ENCODE data around the gene RIMS1.

Gene RIMS1

GRCh38 chr6:71900642-71901041 is 14.3 kb downstream of the RIMS1 start:
- 86 to 89% methylated on average over 1 of the region's 1 CpG for WGBS, 2 experiments

GRCh38 chr6:71902261-71902660 is 15.9 kb downstream of the RIMS1 start:
- Histone ChIP-seq H3K27me3 (ENCODE audit: control insufficient read depth, insufficient read depth, low read length, poor library complexity, severe bottlenecking) (no peaks in the 10 kb centered on the region), H3K4me1 (ENCODE audit: control insufficient read depth, insufficient read depth, low read length) (no peaks in the 10 kb centered on the region), H3K27ac (ENCODE audit: insufficient read depth, low read depth, low read length, poor library complexity, severe bottlenecking) (no peak overlapping the region), H3K4me3 (ENCODE audit: insufficient read depth, low read depth, low read length) (no peak overlapping the region), H3K9me3 (ENCODE audit: control insufficient read depth, low read length) (no peaks in the 10 kb centered on the region), H3K36me3 (ENCODE audit: control insufficient read depth, insufficient read depth, low read length) (no peaks in the 10 kb centered on the region)

More at GRCh38 chr6:71900642-71901041, 14.3 kb downstream of the RIMS1 start:
- H3K27me3 ChIP-seq (ENCODE audit: control insufficient read depth, insufficient read depth, low read length, poor library complexity, severe bottlenecking) = no peaks in the 10 kb centered on the region
- H3K27ac ChIP-seq (ENCODE audit: insufficient read depth, low read depth, low read length, poor library complexity, severe bottlenecking) = no peak overlapping the region
- H3K4me1 ChIP-seq (ENCODE audit: control insufficient read depth, insufficient read depth, low read length) = no peaks in the 10 kb centered on the region
- H3K4me3 ChIP-seq (ENCODE audit: insufficient read depth, low read depth, low read length) = no peak overlapping the region
- H3K9me3 ChIP-seq (ENCODE audit: control insufficient read depth, low read length) = no peaks in the 10 kb centered on the region
- no peaks in the 10 kb centered on the region for H3K36me3 ChIP-seq (ENCODE audit: control insufficient read depth, insufficient read depth, low read length)

GRCh38 chr6:71906813-71907212 is 20.5 kb downstream of the RIMS1 start:
- Histone ChIP-seq H3K9me3 (ENCODE audit: control insufficient read depth, low read length) (no peaks in the 10 kb centered on the region), H3K4me3 (ENCODE audit: insufficient read depth, low read depth, low read length) (no peak overlapping the region), H3K36me3 (ENCODE audit: control insufficient read depth, insufficient read depth, low read length) (no peaks in the 10 kb centered on the region), H3K4me1 (ENCODE audit: control insufficient read depth, insufficient read depth, low read length) (no peaks in the 10 kb centered on the region), H3K27me3 (ENCODE audit: control insufficient read depth, insufficient read depth, low read length, poor library complexity, severe bottlenecking) (no peaks in the 10 kb centered on the region), H3K27ac (ENCODE audit: insufficient read depth, low read depth, low read length, poor library complexity, severe bottlenecking) (no peak overlapping the region)

- Histone ChIP-seq H3K36me3 (ENCODE audit: control insufficient read depth, insufficient read depth, low read length) (no peaks in the 10 kb centered on the region), H3K4me3 (ENCODE audit: insufficient read depth, low read depth, low read length) (no peak overlapping the region), H3K27ac (ENCODE audit: insufficient read depth, low read depth, low read length, poor library complexity, severe bottlenecking) (no peak overlapping the region), H3K4me1 (ENCODE audit: control insufficient read depth, insufficient read depth, low read length) (no peaks in the 10 kb centered on the region), H3K27me3 (ENCODE audit: control insufficient read depth, insufficient read depth, low read length, poor library complexity, severe bottlenecking) (no peaks in the 10 kb centered on the region), H3K9me3 (ENCODE audit: control insufficient read depth, low read length) (no peaks in the 10 kb centered on the region)
- WGBS, 2 experiments = 93% methylated on average over 4 of the region's 4 CpGs
Observed at GRCh38 chr6:71908162-71908765, 21.9 kb downstream of the RIMS1 start.

- H3K27me3 ChIP-seq (ENCODE audit: control insufficient read depth, insufficient read depth, low read length, poor library complexity, severe bottlenecking) = no peaks in the 10 kb centered on the region
- H3K27ac ChIP-seq (ENCODE audit: insufficient read depth, low read depth, low read length, poor library complexity, severe bottlenecking) = no peak overlapping the region
- H3K36me3 ChIP-seq (ENCODE audit: control insufficient read depth, insufficient read depth, low read length) = no peaks in the 10 kb centered on the region
- H3K9me3 ChIP-seq (ENCODE audit: control insufficient read depth, low read length) = no peaks in the 10 kb centered on the region
- no peak overlapping the region for H3K4me3 ChIP-seq (ENCODE audit: insufficient read depth, low read depth, low read length)
- WGBS, 2 experiments = no CpG with 5 or more reads among the region's 1 CpG
- peaks cover 4% of the 10 kb centered on the region for H3K4me1 ChIP-seq (ENCODE audit: control insufficient read depth, insufficient read depth, low read length)
Observed at GRCh38 chr6:71913444-71914234, 27.3 kb downstream of the RIMS1 start.

- Histone ChIP-seq H3K4me3 (ENCODE audit: insufficient read depth, low read depth, low read length) (no peak overlapping the region), H3K9me3 (ENCODE audit: control insufficient read depth, low read length) (no peaks in the 10 kb centered on the region), H3K4me1 (ENCODE audit: control insufficient read depth, insufficient read depth, low read length) (no peaks in the 10 kb centered on the region), H3K27ac (ENCODE audit: insufficient read depth, low read depth, low read length, poor library complexity, severe bottlenecking) (no peak overlapping the region), H3K27me3 (ENCODE audit: control insufficient read depth, insufficient read depth, low read length, poor library complexity, severe bottlenecking) (no peaks in the 10 kb centered on the region), H3K36me3 (ENCODE audit: control insufficient read depth, insufficient read depth, low read length) (no peaks in the 10 kb centered on the region)
- WGBS, 2 experiments = 65 to 74% methylated on average over 1 of the region's 1 CpG
Observed at GRCh38 chr6:71929047-71929446, 42.7 kb downstream of the RIMS1 start.

GRCh38 chr6:71933881-71934280 is 47.5 kb downstream of the RIMS1 start:
- Histone ChIP-seq H3K4me1 (ENCODE audit: control insufficient read depth, insufficient read depth, low read length) (no peaks in the 10 kb centered on the region), H3K27ac (ENCODE audit: insufficient read depth, low read depth, low read length, poor library complexity, severe bottlenecking) (no peak overlapping the region), H3K9me3 (ENCODE audit: control insufficient read depth, low read length) (no peaks in the 10 kb centered on the region), H3K27me3 (ENCODE audit: control insufficient read depth, insufficient read depth, low read length, poor library complexity, severe bottlenecking) (no peaks in the 10 kb centered on the region), H3K4me3 (ENCODE audit: insufficient read depth, low read depth, low read length) (no peak overlapping the region), H3K36me3 (ENCODE audit: control insufficient read depth, insufficient read depth, low read length) (no peaks in the 10 kb centered on the region)
- 86% methylated on average over 1 of the region's 1 CpG; no CpG with 5 or more reads in 1 of the 2 experiments for WGBS, 2 experiments

GRCh38 chr6:71965404-71965803 is 79.1 kb downstream of the RIMS1 start:
- no peak overlapping the region for H3K4me3 ChIP-seq (ENCODE audit: insufficient read depth, low read depth, low read length)
- WGBS, 2 experiments = 85 to 88% methylated on average over 7 of the region's 7 CpGs
- H3K4me1 ChIP-seq (ENCODE audit: control insufficient read depth, insufficient read depth, low read length) = no peaks in the 10 kb centered on the region
- H3K9me3 ChIP-seq (ENCODE audit: control insufficient read depth, low read length) = no peaks in the 10 kb centered on the region
- H3K36me3 ChIP-seq (ENCODE audit: control insufficient read depth, insufficient read depth, low read length) = no peaks in the 10 kb centered on the region
- no peak overlapping the region for H3K27ac ChIP-seq (ENCODE audit: insufficient read depth, low read depth, low read length, poor library complexity, severe bottlenecking)
- no peaks in the 10 kb centered on the region for H3K27me3 ChIP-seq (ENCODE audit: control insufficient read depth, insufficient read depth, low read length, poor library complexity, severe bottlenecking)

GRCh38 chr6:71967436-71967835 is 81.1 kb downstream of the RIMS1 start:
- no peak overlapping the region for H3K27ac ChIP-seq (ENCODE audit: insufficient read depth, low read depth, low read length, poor library complexity, severe bottlenecking)
- H3K9me3 ChIP-seq (ENCODE audit: control insufficient read depth, low read length) = no peaks in the 10 kb centered on the region

GRCh38 chr6:71977884-71978283 is 91.5 kb downstream of the RIMS1 start:
- WGBS, 2 experiments = 96 to 99% methylated on average over 3 to 4 of the region's 4 CpGs
- no peaks in the 10 kb centered on the region for H3K4me1 ChIP-seq (ENCODE audit: control insufficient read depth, insufficient read depth, low read length)
- no peak overlapping the region for H3K27ac ChIP-seq (ENCODE audit: insufficient read depth, low read depth, low read length, poor library complexity, severe bottlenecking)
- no peak overlapping the region for H3K4me3 ChIP-seq (ENCODE audit: insufficient read depth, low read depth, low read length)
- no peaks in the 10 kb centered on the region for H3K9me3 ChIP-seq (ENCODE audit: control insufficient read depth, low read length)
- H3K36me3 ChIP-seq (ENCODE audit: control insufficient read depth, insufficient read depth, low read length) = no peaks in the 10 kb centered on the region
- H3K27me3 ChIP-seq (ENCODE audit: control insufficient read depth, insufficient read depth, low read length, poor library complexity, severe bottlenecking) = no peaks in the 10 kb centered on the region

More at GRCh38 chr6:71967436-71967835, 81.1 kb downstream of the RIMS1 start:
- Histone ChIP-seq H3K27me3 (ENCODE audit: control insufficient read depth, insufficient read depth, low read length, poor library complexity, severe bottlenecking) (no peaks in the 10 kb centered on the region), H3K4me1 (ENCODE audit: control insufficient read depth, insufficient read depth, low read length) (no peaks in the 10 kb centered on the region), H3K4me3 (ENCODE audit: insufficient read depth, low read depth, low read length) (no peak overlapping the region), H3K36me3 (ENCODE audit: control insufficient read depth, insufficient read depth, low read length) (no peaks in the 10 kb centered on the region)
- 90 to 94% methylated on average over 4 to 5 of the region's 5 CpGs for WGBS, 2 experiments
